Testis (tissue), 3 donors: ENCODE measurements around the gene SLC35G3. TPM values are rescaled to one million over a fixed set of nuclear protein-coding genes. Genes with fewer than 3 reads are reported as not detected.
A peak's percentile ranks its signal among the peaks of the same experiment; 100 is the strongest.
"Not testable (repeated sequence)": the region's sequence is repeated elsewhere in the genome, so short reads cannot be mapped to it uniquely, and the experiment has no call there.

ENCODE experiments used
- DNase-seq: peaks from one replicate; pipeline ENCODE4 v3.0.0-alpha.2; 2019
- H3K27ac ChIP-seq, 2 donors: fragments of 200-600 bp; sonication (generic); one replicate each; pipeline ENCODE4 v1.5.1; 2019
- H3K27me3 ChIP-seq: fragments of 200-600 bp; sonication (generic); one replicate; pipeline ENCODE4 v1.5.1; 2019
- H3K36me3 ChIP-seq: fragments of 200-600 bp; sonication (generic); one replicate; pipeline ENCODE4 v1.5.1; 2017; ENCODE audit warnings: low read depth; ENCODE audit errors: missing control alignments
- H3K4me1 ChIP-seq: fragments of 200-600 bp; sonication (generic); one replicate; pipeline ENCODE4 v1.5.1; 2019
- H3K4me3 ChIP-seq, 2 donors: fragments of 200-600 bp; sonication (generic); one replicate each; pipeline ENCODE4 v1.5.1; 2017 to 2019
- H3K9me3 ChIP-seq: fragments of 200-600 bp; sonication (generic); one replicate; pipeline ENCODE4 v1.5.1; 2017
- CTCF ChIP-seq, 3 experiments: fragments of 450-650 bp in 2 of 3; fragments of 200-600 bp in 1 of 3; sonication (generic) in 1 of 3; IDR thresholded peaks; one replicate each; pipeline ENCODE4 v1.5.1; 2016 to 2019; ENCODE audit warnings: antibody characterized with exemption in 3 of 3, mild to moderate bottlenecking in 2 of 3, moderate library complexity in 1 of 3
- POLR2A ChIP-seq: fragments of 450-650 bp; IDR thresholded peaks from one replicate; pipeline ENCODE4 v1.6.1; 2017; ENCODE audit warnings: antibody characterized with exemption, mild to moderate bottlenecking, moderate library complexity
- WGBS, 2 donors: methylation state at CpG; one replicate each; pipeline ENCODE4 v1.1.5; 2018; 5-methylcytosine and 5-hydroxymethylcytosine counted together
- intact Hi-C: fragments of 100-400 bp; cut with DNase I; formaldehyde crosslinking; loops from one replicate; pipeline ENCODE4 v1.15.1; 2023; ENCODE audit warnings: low total_unique reads
- polyA plus RNA-seq: library from polyadenylated mRNA; stranded (reverse); fragments of 350-450 nt; fragmentation: Illumina TruSeq; extraction: RNeasy Lipid Tissue Mini Kit (QIAGEN cat#74804); gene quantifications from one replicate; pipeline ENCODE4 v1.2.3, GENCODE V29; 2014; ENCODE audit warnings: low read depth, low replicate concordance; ENCODE audit not compliant: insufficient read depth
- total RNA-seq, 2 donors: library from RNA; depleted of rRNA; stranded (reverse); fragments of >200 nt; gene quantifications; one replicate each; pipeline ENCODE4 v1.2.3, GENCODE V29; 2016

SLC35G3 gene
- total and polyA plus RNA-seq, 3 donors from 2014 or later = 0.99 to 4.1 (median 2.7) TPM

GRCh38 chr17:35213412-35213940 lies 19.3 kb upstream of the SLC35G3 start:
- H3K9me3 ChIP-seq = no peaks in the 10 kb centered on the region
- no peaks in the 10 kb centered on the region for H3K36me3 ChIP-seq
- H3K4me3 ChIP-seq = no peak overlapping the region
- H3K4me1 ChIP-seq = no peaks in the 10 kb centered on the region
- H3K27me3 ChIP-seq = no peaks in the 10 kb centered on the region
- intact Hi-C loops = no loop called here
- DNase-seq = no peak
- no peak for TF ChIP-seq CTCF (IDR thresholded peaks at IDR 0.05)
- TF ChIP-seq POLR2A = no peak
- 80% methylated on average over 5 of the region's 5 CpGs for WGBS, 2 donors
- no peak overlapping the region for H3K27ac ChIP-seq

GRCh38 chr17:35212668-35213067 lies 18.5 kb upstream of the SLC35G3 start:
- Histone ChIP-seq H3K27me3 (no peaks in the 10 kb centered on the region), H3K36me3 (no peaks in the 10 kb centered on the region), H3K9me3 (no peaks in the 10 kb centered on the region), H3K27ac (no peak overlapping the region), H3K4me3 (no peak overlapping the region), H3K4me1 (no peaks in the 10 kb centered on the region)
- no peak for DNase-seq
- TF ChIP-seq CTCF (IDR thresholded peaks at IDR 0.05) (no peak), POLR2A (no peak)
- intact Hi-C loops = no loop called here
- WGBS, 2 donors = 84 to 91% methylated on average over 4 of the region's 4 CpGs

GRCh38 chr17:35210741-35211140 lies 16.5 kb upstream of the SLC35G3 start:
- Histone ChIP-seq H3K36me3 (no peaks in the 10 kb centered on the region), H3K4me3 (no peak overlapping the region), H3K27ac (no peak overlapping the region), H3K9me3 (no peaks in the 10 kb centered on the region), H3K4me1 (no peaks in the 10 kb centered on the region), H3K27me3 (no peaks in the 10 kb centered on the region)
- no peak for TF ChIP-seq POLR2A
- no peak for TF ChIP-seq CTCF (IDR thresholded peaks at IDR 0.05)
- WGBS, 2 donors = 85 to 90% methylated on average over 7 of the region's 7 CpGs
- DNase-seq = no peak
- intact Hi-C loops = no loop called here

GRCh38 chr17:35202582-35202981 lies 8.4 kb upstream of the SLC35G3 start:
- H3K4me3 ChIP-seq, H3K27me3 ChIP-seq, H3K4me1 ChIP-seq, H3K9me3 ChIP-seq, H3K27ac ChIP-seq, intact Hi-C loops, H3K36me3 ChIP-seq, DNase-seq: not testable (repeated sequence)
- 83 to 89% methylated on average over 1 to 2 of the region's 2 CpGs for WGBS, 2 donors

GRCh38 chr17:35195062-35195461 lies 869 bp upstream of the SLC35G3 start:
- H3K36me3 ChIP-seq, intact Hi-C loops, DNase-seq, H3K9me3 ChIP-seq, H3K27ac ChIP-seq, H3K4me1 ChIP-seq, H3K27me3 ChIP-seq: not testable (repeated sequence)
- H3K4me3 ChIP-seq = peak overlapping the region; percentile 18 to 36
- 61 to 80% methylated on average over 9 to 31 of the region's 31 CpGs for WGBS, 2 donors

- Histone ChIP-seq H3K4me3 (no peak overlapping the region), H3K27me3 (no peaks in the 10 kb centered on the region), H3K36me3 (no peaks in the 10 kb centered on the region), H3K27ac (no peak overlapping the region), H3K4me1 (no peaks in the 10 kb centered on the region), H3K9me3 (no peaks in the 10 kb centered on the region)
- 81 to 88% methylated on average over 8 of the region's 8 CpGs for WGBS, 2 donors
- TF ChIP-seq POLR2A (no peak), CTCF (IDR thresholded peaks at IDR 0.05) (no peak)
- no peak for DNase-seq
- intact Hi-C loops = no loop called here
Measured at GRCh38 chr17:35192708-35193107, 1.5 kb downstream of the SLC35G3 start.
